ENCODE data around the gene ANKS6. TPM values are rescaled to one million over a fixed set of nuclear protein-coding genes. Genes with fewer than 3 reads are reported as not detected.

Gene ANKS6
- total and polyA plus RNA-seq, 4 donors: 1.9 to 6.3 (median 2.9) TPM

DNA sequence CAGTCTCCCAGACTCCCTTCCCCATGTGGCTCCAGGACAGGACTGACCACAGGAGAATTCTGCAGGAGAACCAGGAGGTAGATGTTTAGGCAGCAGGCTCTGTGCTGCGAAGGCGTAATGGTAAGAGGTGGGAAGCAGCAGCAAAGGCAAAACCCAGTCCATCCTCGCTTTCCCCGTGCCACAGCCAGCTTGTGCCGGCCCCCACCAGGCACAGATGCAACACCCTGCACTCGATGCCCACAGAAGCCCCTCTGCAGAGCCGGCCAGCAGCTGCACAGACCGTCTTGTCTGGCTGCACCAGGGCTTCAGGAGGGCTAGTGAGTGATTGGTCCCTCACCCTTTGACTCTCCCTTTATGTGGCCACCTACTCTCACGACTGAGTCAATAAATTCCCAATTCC, 28.0 kb downstream of the ANKS6 start:
- no peak overlapping the region for H3K4me3 ChIP-seq (ENCODE audit: low read depth in 1 of 3, low read length in 3 of 3)
- no peaks in the 10 kb centered on the region for H3K27me3 ChIP-seq (ENCODE audit: control insufficient read depth in 4 of 4, insufficient read depth in 4 of 4, low read length in 3 of 4)
- 96% methylated on average over 9 of the region's 9 CpGs for WGBS
- H3K9me3 ChIP-seq (ENCODE audit: control insufficient read depth in 4 of 4, low read length in 3 of 4): no peaks in the 10 kb centered on the region
- DNase-seq (ENCODE audit: low spot score): no peak
- no peak for TF ChIP-seq HNF4G (IDR thresholded peaks at IDR 0.05)
- no peak for TF ChIP-seq FOXA1 (IDR thresholded peaks at IDR 0.05)
- TF ChIP-seq FOXA2 (IDR thresholded peaks at IDR 0.05): no peak
- TF ChIP-seq, protein P1, sequence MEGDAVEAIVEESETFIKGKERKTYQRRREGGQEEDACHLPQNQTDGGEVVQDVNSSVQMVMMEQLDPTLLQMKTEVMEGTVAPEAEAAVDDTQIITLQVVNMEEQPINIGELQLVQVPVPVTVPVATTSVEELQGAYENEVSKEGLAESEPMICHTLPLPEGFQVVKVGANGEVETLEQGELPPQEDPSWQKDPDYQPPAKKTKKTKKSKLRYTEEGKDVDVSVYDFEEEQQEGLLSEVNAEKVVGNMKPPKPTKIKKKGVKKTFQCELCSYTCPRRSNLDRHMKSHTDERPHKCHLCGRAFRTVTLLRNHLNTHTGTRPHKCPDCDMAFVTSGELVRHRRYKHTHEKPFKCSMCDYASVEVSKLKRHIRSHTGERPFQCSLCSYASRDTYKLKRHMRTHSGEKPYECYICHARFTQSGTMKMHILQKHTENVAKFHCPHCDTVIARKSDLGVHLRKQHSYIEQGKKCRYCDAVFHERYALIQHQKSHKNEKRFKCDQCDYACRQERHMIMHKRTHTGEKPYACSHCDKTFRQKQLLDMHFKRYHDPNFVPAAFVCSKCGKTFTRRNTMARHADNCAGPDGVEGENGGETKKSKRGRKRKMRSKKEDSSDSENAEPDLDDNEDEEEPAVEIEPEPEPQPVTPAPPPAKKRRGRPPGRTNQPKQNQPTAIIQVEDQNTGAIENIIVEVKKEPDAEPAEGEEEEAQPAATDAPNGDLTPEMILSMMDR (IDR thresholded peaks at IDR 0.05; ENCODE audit: low read depth, low read length, missing input control): no peak
- TF ChIP-seq GABPA (IDR thresholded peaks at IDR 0.05 in 1 of 2, conservative IDR thresholded peaks at IDR 0.05 in 1 of 2): no peak
- TF ChIP-seq, protein P2, sequence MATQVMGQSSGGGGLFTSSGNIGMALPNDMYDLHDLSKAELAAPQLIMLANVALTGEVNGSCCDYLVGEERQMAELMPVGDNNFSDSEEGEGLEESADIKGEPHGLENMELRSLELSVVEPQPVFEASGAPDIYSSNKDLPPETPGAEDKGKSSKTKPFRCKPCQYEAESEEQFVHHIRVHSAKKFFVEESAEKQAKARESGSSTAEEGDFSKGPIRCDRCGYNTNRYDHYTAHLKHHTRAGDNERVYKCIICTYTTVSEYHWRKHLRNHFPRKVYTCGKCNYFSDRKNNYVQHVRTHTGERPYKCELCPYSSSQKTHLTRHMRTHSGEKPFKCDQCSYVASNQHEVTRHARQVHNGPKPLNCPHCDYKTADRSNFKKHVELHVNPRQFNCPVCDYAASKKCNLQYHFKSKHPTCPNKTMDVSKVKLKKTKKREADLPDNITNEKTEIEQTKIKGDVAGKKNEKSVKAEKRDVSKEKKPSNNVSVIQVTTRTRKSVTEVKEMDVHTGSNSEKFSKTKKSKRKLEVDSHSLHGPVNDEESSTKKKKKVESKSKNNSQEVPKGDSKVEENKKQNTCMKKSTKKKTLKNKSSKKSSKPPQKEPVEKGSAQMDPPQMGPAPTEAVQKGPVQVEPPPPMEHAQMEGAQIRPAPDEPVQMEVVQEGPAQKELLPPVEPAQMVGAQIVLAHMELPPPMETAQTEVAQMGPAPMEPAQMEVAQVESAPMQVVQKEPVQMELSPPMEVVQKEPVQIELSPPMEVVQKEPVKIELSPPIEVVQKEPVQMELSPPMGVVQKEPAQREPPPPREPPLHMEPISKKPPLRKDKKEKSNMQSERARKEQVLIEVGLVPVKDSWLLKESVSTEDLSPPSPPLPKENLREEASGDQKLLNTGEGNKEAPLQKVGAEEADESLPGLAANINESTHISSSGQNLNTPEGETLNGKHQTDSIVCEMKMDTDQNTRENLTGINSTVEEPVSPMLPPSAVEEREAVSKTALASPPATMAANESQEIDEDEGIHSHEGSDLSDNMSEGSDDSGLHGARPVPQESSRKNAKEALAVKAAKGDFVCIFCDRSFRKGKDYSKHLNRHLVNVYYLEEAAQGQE (IDR thresholded peaks at IDR 0.05): no peak
- no peak for TF ChIP-seq JUND (IDR thresholded peaks at IDR 0.05)
- no peak for TF ChIP-seq HNF4A (conservative IDR thresholded peaks at IDR 0.05)
- no peak for TF ChIP-seq NR2F2 (IDR thresholded peaks at IDR 0.05)
- TF ChIP-seq, protein P3, sequence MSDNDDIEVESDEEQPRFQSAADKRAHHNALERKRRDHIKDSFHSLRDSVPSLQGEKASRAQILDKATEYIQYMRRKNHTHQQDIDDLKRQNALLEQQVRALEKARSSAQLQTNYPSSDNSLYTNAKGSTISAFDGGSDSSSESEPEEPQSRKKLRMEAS (IDR thresholded peaks at IDR 0.05): no peak
- TF ChIP-seq YY1 (IDR thresholded peaks at IDR 0.05): no peak
- no peak for TF ChIP-seq ZBTB33 (IDR thresholded peaks at IDR 0.05)
- TF ChIP-seq EGR1 (IDR thresholded peaks at IDR 0.05; ENCODE audit: low read depth in 2 of 2): no peak
- TF ChIP-seq SP1 (IDR thresholded peaks at IDR 0.05): no peak
- no peak for TF ChIP-seq RXRA (IDR thresholded peaks at IDR 0.05)
- TF ChIP-seq, protein P4, sequence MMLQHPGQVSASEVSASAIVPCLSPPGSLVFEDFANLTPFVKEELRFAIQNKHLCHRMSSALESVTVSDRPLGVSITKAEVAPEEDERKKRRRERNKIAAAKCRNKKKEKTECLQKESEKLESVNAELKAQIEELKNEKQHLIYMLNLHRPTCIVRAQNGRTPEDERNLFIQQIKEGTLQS (IDR thresholded peaks at IDR 0.05): no peak
- no peak for TF ChIP-seq RAD21 (IDR thresholded peaks at IDR 0.05)
- no peak for TF ChIP-seq TAF1 (conservative IDR thresholded peaks at IDR 0.05)
- no peak overlapping the region for H3K27ac ChIP-seq (ENCODE audit: low read depth in 1 of 2, low read length in 2 of 2)
- H3K4me1 ChIP-seq (ENCODE audit: control insufficient read depth in 4 of 4, insufficient read depth in 4 of 4, low read length in 3 of 4): no peaks in the 10 kb centered on the region
- H3K36me3 ChIP-seq (ENCODE audit: control insufficient read depth in 4 of 4, insufficient read depth in 3 of 4, low read depth in 1 of 4, low read length in 3 of 4): peaks cover 0 to 21% (median 1%) of the 10 kb centered on the region in 4 donors
- H3K9ac ChIP-seq (ENCODE audit: low read depth in 1 of 2, low read length in 2 of 2): no peak overlapping the region
